Lower leg skin (tissue), 3 donors: ENCODE data around the gene TBC1D10B.
"Not testable (repeated sequence)": the region's sequence is repeated elsewhere in the genome, so short reads cannot be mapped to it uniquely, and the experiment has no call there.

Experiments used
- POLR2A ChIP-seq, 2 donors: fragments of 450-650 bp; IDR thresholded peaks; one replicate each; pipeline ENCODE4 v1.6.1; 2016 to 2017; ENCODE audit warnings: antibody characterized with exemption in 2 of 2, mild to moderate bottlenecking in 1 of 2, moderate library complexity in 1 of 2
- TF ChIP-seq, protein P1 (sequence below), 3 donors: fragments of 450-650 bp; IDR thresholded peaks; one replicate each; pipeline ENCODE4 v1.5.1; 2016; ENCODE audit warnings: antibody characterized with exemption in 3 of 3, mild to moderate bottlenecking in 3 of 3, moderate library complexity in 2 of 3

- TF ChIP-seq, protein P1, sequence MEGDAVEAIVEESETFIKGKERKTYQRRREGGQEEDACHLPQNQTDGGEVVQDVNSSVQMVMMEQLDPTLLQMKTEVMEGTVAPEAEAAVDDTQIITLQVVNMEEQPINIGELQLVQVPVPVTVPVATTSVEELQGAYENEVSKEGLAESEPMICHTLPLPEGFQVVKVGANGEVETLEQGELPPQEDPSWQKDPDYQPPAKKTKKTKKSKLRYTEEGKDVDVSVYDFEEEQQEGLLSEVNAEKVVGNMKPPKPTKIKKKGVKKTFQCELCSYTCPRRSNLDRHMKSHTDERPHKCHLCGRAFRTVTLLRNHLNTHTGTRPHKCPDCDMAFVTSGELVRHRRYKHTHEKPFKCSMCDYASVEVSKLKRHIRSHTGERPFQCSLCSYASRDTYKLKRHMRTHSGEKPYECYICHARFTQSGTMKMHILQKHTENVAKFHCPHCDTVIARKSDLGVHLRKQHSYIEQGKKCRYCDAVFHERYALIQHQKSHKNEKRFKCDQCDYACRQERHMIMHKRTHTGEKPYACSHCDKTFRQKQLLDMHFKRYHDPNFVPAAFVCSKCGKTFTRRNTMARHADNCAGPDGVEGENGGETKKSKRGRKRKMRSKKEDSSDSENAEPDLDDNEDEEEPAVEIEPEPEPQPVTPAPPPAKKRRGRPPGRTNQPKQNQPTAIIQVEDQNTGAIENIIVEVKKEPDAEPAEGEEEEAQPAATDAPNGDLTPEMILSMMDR (IDR thresholded peaks at IDR 0.05) = not testable (repeated sequence)
- not testable (repeated sequence) for TF ChIP-seq POLR2A (IDR thresholded peaks at IDR 0.05)
These were observed 59.4 kb downstream of the TBC1D10B start for GRCh38 chr16:30310937-30311336.
